ENCODE data around the gene RIOX2. TPM values are rescaled to one million over a fixed set of nuclear protein-coding genes. Genes with fewer than 3 reads are reported as not detected.

RIOX2 gene
- 21.3 TPM for total RNA-seq

- peak within 1 kb of the TSS; percentile 78 to 89 for H3K4me3 ChIP-seq
- H3K27ac ChIP-seq: peak within 1 kb of the TSS; percentile 87 to 88
- H3K4me1 ChIP-seq: peaks cover 0 to 8% of the 10 kb centered on the region in 2 donors
- DNase-seq (ENCODE audit: low spot score in 2 of 2): peak; percentile 24 to 82
- intact Hi-C loops (cut with DNase I): loop anchor here (1.0 kb wide), 1 partner anchor 151 kb away; no protein-coding TSS in a partner anchor
- H3K27me3 ChIP-seq: no peaks in the 10 kb centered on the region
- TF ChIP-seq CTCF (IDR thresholded peaks at IDR 0.05): peak in 1 of 3 experiments; percentile 21
- peaks cover 0 to 5% of the 10 kb centered on the region in 2 donors for H3K36me3 ChIP-seq
- H3K9me3 ChIP-seq: no peaks in the 10 kb centered on the region
Measured at GRCh38 chr3:97971679-97972567, at the start of gene RIOX2. RIOX2 (minus strand) TSS chr3:97972431; CDS start chr3:97967593, 4,838 bp downstream.

GRCh38 chr3:98020412-98020811 is 48.2 kb upstream of the RIOX2 start:
- Histone ChIP-seq H3K27ac (no peak overlapping the region), H3K36me3 (no peaks in the 10 kb centered on the region), H3K9me3 (no peaks in the 10 kb centered on the region), H3K27me3 (no peaks in the 10 kb centered on the region), H3K4me1 (no peaks in the 10 kb centered on the region), H3K4me3 (no peak overlapping the region)
- intact Hi-C loops (cut with DNase I): no loop called here
- DNase-seq (ENCODE audit: low spot score in 2 of 2): no peak
- no peak for TF ChIP-seq CTCF (IDR thresholded peaks at IDR 0.05)

- DNase-seq (ENCODE audit: low spot score in 2 of 2): no peak
- no peak overlapping the region for H3K4me3 ChIP-seq
- H3K9me3 ChIP-seq: no peaks in the 10 kb centered on the region
- no peaks in the 10 kb centered on the region for H3K4me1 ChIP-seq
- no peak for TF ChIP-seq CTCF (IDR thresholded peaks at IDR 0.05)
- no peak overlapping the region for H3K27ac ChIP-seq
- no peaks in the 10 kb centered on the region for H3K36me3 ChIP-seq
- no peaks in the 10 kb centered on the region for H3K27me3 ChIP-seq
- intact Hi-C loops (cut with DNase I): no loop called here
Measured at GRCh38 chr3:98018301-98018700, 46.1 kb upstream of the RIOX2 start.

GRCh38 chr3:98014268-98014585 is 42.0 kb upstream of the RIOX2 start:
- no peak for TF ChIP-seq CTCF (IDR thresholded peaks at IDR 0.05)
- Histone ChIP-seq H3K9me3 (no peaks in the 10 kb centered on the region), H3K27ac (no peak overlapping the region)

GRCh38 chr3:98013411-98014267 is 41.4 kb upstream of the RIOX2 start:
- Histone ChIP-seq H3K27me3 (no peaks in the 10 kb centered on the region), H3K27ac (no peak overlapping the region), H3K9me3 (no peaks in the 10 kb centered on the region), H3K4me1 (no peaks in the 10 kb centered on the region), H3K36me3 (no peaks in the 10 kb centered on the region), H3K4me3 (no peak overlapping the region)
- DNase-seq (ENCODE audit: low spot score in 2 of 2): no peak
- intact Hi-C loops (cut with DNase I): no loop called here
- no peak for TF ChIP-seq CTCF (IDR thresholded peaks at IDR 0.05)

More at GRCh38 chr3:98014268-98014585, 42.0 kb upstream of the RIOX2 start:
- no peaks in the 10 kb centered on the region for H3K36me3 ChIP-seq
- H3K27me3 ChIP-seq: no peaks in the 10 kb centered on the region
- H3K4me1 ChIP-seq: no peaks in the 10 kb centered on the region
- H3K4me3 ChIP-seq: no peak overlapping the region
- intact Hi-C loops (cut with DNase I): no loop called here
- DNase-seq (ENCODE audit: low spot score in 2 of 2): no peak
